Measurements from ENCODE around the gene SNRPE.

Gene SNRPE

DNA sequence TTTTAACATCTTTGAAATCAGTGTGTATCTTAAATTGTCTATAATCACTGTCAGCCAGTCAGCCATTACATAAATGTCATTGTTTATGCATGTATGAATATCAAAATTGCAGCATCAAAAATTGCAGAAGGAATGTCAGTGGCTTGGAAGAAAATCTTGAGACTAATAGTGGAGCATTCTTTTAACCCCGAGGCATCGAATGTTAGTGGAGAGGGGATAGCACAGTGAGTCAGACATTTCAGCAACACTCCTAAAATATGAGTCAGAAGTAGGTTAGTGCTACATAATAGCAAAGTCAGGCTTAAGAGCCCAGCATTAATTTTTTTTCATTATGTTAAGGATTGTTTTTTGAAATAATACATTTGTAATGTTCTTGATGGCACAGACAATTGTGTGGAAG lies 45.5 kb downstream of the SNRPE start:
- Histone ChIP-seq H3K9me3 (ENCODE audit: control insufficient read depth, insufficient read depth, low read length) (no peaks in the 10 kb centered on the region), H3K27me3 (ENCODE audit: control insufficient read depth, insufficient read depth, low read length) (no peaks in the 10 kb centered on the region), H3K27ac (ENCODE audit: low read length) (no peak overlapping the region), H3K4me1 (ENCODE audit: control insufficient read depth, insufficient read depth, low read length) (no peaks in the 10 kb centered on the region), H3K4me3 (ENCODE audit: low read length) (no peak overlapping the region), H3K36me3 (ENCODE audit: control insufficient read depth, insufficient read depth, low read length) (no peaks in the 10 kb centered on the region)
- DNase-seq (ENCODE audit: low read depth, low spot score) = no peak
- no CpG with 5 or more reads among the region's 2 CpGs for WGBS (ENCODE audit: insufficient coverage, insufficient read length)

DNA sequence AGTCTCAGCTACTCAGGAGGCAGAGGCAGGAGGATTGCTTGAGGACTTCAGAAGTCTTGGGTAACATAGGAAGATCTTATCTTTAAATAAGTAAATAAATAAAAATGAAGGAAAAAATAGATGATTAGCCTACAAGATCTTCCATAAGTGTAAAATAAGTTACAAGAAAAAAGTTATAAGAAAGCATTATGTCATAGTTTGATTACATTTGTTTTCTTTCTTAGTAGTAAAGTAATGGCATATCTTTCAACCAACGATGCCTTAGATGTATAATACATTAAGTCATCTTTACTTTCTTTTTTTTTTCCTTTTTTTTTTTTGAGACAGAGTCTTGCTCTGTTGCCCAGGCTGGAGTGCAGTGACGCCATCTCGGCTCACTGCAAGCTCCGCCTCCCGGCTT lies 46.5 kb downstream of the SNRPE start:
- H3K27me3 ChIP-seq (ENCODE audit: control insufficient read depth, insufficient read depth, low read length) = no peaks in the 10 kb centered on the region
- WGBS (ENCODE audit: insufficient coverage, insufficient read length) = no CpG with 5 or more reads among the region's 5 CpGs
- H3K4me1 ChIP-seq (ENCODE audit: control insufficient read depth, insufficient read depth, low read length) = no peaks in the 10 kb centered on the region
- H3K36me3 ChIP-seq (ENCODE audit: control insufficient read depth, insufficient read depth, low read length) = no peaks in the 10 kb centered on the region
- no peak overlapping the region for H3K4me3 ChIP-seq (ENCODE audit: low read length)
- no peaks in the 10 kb centered on the region for H3K9me3 ChIP-seq (ENCODE audit: control insufficient read depth, insufficient read depth, low read length)
- no peak for DNase-seq (ENCODE audit: low read depth, low spot score)
- H3K27ac ChIP-seq (ENCODE audit: low read length) = no peak overlapping the region

DNA sequence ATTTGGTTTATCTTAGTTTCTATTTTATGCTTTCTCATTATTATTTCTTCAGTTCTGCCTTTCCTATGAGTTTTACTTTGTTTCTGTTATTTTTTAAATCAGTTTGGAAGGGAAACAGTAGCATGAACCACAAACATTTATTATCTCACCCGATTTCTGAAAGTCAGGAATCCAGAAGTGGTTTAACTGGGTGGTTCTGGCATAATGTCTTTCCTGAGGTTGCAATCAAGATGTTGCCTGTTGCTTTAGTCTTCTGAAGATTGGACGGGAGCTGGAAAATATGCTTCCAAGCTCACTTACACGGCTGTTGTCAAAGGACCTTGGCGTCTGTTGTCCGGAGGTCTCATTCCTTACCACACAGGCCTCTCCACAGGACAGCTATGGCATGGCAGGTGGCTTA lies 50.4 kb downstream of the SNRPE start:
- WGBS (ENCODE audit: insufficient coverage, insufficient read length) = no CpG with 5 or more reads among the region's 5 CpGs
- no peaks in the 10 kb centered on the region for H3K36me3 ChIP-seq (ENCODE audit: control insufficient read depth, insufficient read depth, low read length)
- H3K9me3 ChIP-seq (ENCODE audit: control insufficient read depth, insufficient read depth, low read length) = no peaks in the 10 kb centered on the region
- DNase-seq (ENCODE audit: low read depth, low spot score) = no peak
- no peaks in the 10 kb centered on the region for H3K27me3 ChIP-seq (ENCODE audit: control insufficient read depth, insufficient read depth, low read length)
- H3K4me3 ChIP-seq (ENCODE audit: low read length) = no peak overlapping the region
- no peak overlapping the region for H3K27ac ChIP-seq (ENCODE audit: low read length)
- H3K4me1 ChIP-seq (ENCODE audit: control insufficient read depth, insufficient read depth, low read length) = no peaks in the 10 kb centered on the region

DNA sequence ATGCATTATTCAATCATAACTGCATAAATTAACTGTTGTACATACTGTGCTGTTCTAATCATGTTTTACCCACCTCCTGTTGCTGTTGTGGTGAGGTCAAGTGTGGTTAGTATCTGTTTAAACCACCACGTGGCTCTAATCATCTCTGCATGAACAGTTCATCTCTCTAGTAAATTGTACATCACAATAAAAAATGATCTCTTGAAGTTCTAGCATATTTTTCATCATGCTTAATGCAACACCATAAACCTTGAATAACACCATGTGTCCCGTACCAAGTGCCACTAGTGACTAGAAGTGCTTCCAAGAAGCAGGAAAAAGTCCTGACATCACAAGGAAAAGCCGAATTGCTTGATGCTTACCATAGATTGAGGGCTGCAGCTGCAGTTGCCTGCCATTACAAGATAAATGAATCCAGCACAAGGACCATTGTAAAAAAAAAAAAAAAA lies 51.7 kb downstream of the SNRPE start:
- no peak overlapping the region for H3K27ac ChIP-seq (ENCODE audit: low read length)
- no peak for DNase-seq (ENCODE audit: low read depth, low spot score)
- no peaks in the 10 kb centered on the region for H3K27me3 ChIP-seq (ENCODE audit: control insufficient read depth, insufficient read depth, low read length)
- no peaks in the 10 kb centered on the region for H3K4me1 ChIP-seq (ENCODE audit: control insufficient read depth, insufficient read depth, low read length)
- no CpG with 5 or more reads among the region's 3 CpGs for WGBS (ENCODE audit: insufficient coverage, insufficient read length)
- H3K4me3 ChIP-seq (ENCODE audit: low read length) = no peak overlapping the region
- no peaks in the 10 kb centered on the region for H3K36me3 ChIP-seq (ENCODE audit: control insufficient read depth, insufficient read depth, low read length)
- H3K9me3 ChIP-seq (ENCODE audit: control insufficient read depth, insufficient read depth, low read length) = no peaks in the 10 kb centered on the region

DNA sequence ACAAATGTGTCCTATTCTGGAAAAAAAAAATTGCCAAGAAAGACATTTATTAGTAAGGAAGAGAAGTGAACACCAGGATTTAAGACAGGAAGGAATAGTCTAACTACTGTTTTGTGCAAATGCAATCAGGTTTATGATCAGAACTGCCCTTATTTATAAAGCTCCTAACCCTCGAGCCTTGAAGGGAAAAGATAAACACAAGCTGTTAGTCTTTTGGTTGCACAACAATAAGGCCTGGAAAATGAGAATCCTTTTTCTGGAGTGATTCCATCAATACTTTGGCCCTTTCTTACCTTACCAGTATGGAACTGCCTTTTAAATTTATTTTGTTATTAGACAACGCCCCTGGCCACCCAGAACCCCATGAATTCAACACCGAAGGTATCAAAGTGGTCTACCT lies 52.9 kb downstream of the SNRPE start:
- H3K4me3 ChIP-seq (ENCODE audit: low read length) = no peak overlapping the region
- H3K36me3 ChIP-seq (ENCODE audit: control insufficient read depth, insufficient read depth, low read length) = no peaks in the 10 kb centered on the region
- H3K9me3 ChIP-seq (ENCODE audit: control insufficient read depth, insufficient read depth, low read length) = no peaks in the 10 kb centered on the region
- no CpG with 5 or more reads among the region's 3 CpGs for WGBS (ENCODE audit: insufficient coverage, insufficient read length)
- H3K4me1 ChIP-seq (ENCODE audit: control insufficient read depth, insufficient read depth, low read length) = no peaks in the 10 kb centered on the region
- no peaks in the 10 kb centered on the region for H3K27me3 ChIP-seq (ENCODE audit: control insufficient read depth, insufficient read depth, low read length)
- no peak for DNase-seq (ENCODE audit: low read depth, low spot score)
- H3K27ac ChIP-seq (ENCODE audit: low read length) = no peak overlapping the region

DNA sequence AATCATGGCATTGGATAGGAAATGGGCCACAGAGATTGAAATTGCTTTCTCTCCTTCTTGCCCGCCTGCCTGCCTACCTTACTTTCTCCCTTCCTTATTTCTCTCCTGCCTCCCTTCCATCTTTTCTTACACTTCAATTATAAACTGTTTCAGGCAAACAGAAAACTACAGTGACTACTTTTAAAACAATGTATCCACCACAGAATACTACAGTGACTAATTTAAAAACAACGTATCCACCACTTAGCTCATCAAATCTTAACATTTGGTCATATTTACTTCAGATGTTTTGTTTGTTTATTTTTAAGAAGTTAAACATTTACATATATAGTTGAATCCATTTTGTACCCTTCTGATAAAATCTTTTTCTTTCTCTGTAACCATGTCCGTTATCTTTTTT lies 54.4 kb downstream of the SNRPE start:
- no peaks in the 10 kb centered on the region for H3K27me3 ChIP-seq (ENCODE audit: control insufficient read depth, insufficient read depth, low read length)
- H3K9me3 ChIP-seq (ENCODE audit: control insufficient read depth, insufficient read depth, low read length) = no peaks in the 10 kb centered on the region
- 100% methylated on average over 1 of the region's 3 CpGs for WGBS (ENCODE audit: insufficient coverage, insufficient read length)
- H3K27ac ChIP-seq (ENCODE audit: low read length) = no peak overlapping the region
- DNase-seq (ENCODE audit: low read depth, low spot score) = no peak
- no peaks in the 10 kb centered on the region for H3K4me1 ChIP-seq (ENCODE audit: control insufficient read depth, insufficient read depth, low read length)
- H3K36me3 ChIP-seq (ENCODE audit: control insufficient read depth, insufficient read depth, low read length) = no peaks in the 10 kb centered on the region
- no peak overlapping the region for H3K4me3 ChIP-seq (ENCODE audit: low read length)

DNA sequence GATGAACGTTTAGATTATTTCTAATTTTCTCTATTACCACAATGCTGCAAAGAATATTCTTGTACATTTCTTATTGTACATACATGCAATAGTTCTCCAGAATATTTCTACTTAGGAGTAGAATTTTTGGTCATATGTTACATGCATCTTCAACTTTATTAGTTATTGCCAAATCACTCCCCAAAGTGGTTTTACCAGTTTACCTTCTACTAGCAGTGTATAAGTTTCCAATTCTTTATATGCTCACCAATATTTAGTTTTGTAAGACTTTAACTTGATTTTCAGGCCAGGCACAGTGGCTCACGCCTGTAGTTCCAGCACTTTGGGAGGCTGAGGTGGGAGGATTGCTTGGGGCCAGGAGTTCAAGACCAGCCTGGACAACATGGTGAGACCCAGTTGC lies 55.4 kb downstream of the SNRPE start:
- WGBS (ENCODE audit: insufficient coverage, insufficient read length) = no CpG with 5 or more reads among the region's 2 CpGs
- Histone ChIP-seq H3K27ac (ENCODE audit: low read length) (no peak overlapping the region), H3K36me3 (ENCODE audit: control insufficient read depth, insufficient read depth, low read length) (no peaks in the 10 kb centered on the region), H3K4me1 (ENCODE audit: control insufficient read depth, insufficient read depth, low read length) (no peaks in the 10 kb centered on the region), H3K9me3 (ENCODE audit: control insufficient read depth, insufficient read depth, low read length) (no peaks in the 10 kb centered on the region), H3K4me3 (ENCODE audit: low read length) (no peak overlapping the region), H3K27me3 (ENCODE audit: control insufficient read depth, insufficient read depth, low read length) (no peaks in the 10 kb centered on the region)
- DNase-seq (ENCODE audit: low read depth, low spot score) = no peak
